Stimulated activated CD4-positive, alpha-beta T cell treated with anti-CD3 and anti-CD28 coated beads, TNF-alpha, amount 100 ng/mL, for 1 hour (primary cell): ENCODE measurements around the gene SKA3.
"Not testable (repeated sequence)": the region's sequence is repeated elsewhere in the genome, so short reads cannot be mapped to it uniquely, and the experiment has no call there.

Experiments
- DNase-seq, 3 donors: peaks; one replicate each; pipeline ENCODE4 v3.0.0-alpha.2; 2020; ENCODE audit warnings: low read depth in 3 of 3, low spot score in 1 of 3

The SKA3 gene

DNA sequence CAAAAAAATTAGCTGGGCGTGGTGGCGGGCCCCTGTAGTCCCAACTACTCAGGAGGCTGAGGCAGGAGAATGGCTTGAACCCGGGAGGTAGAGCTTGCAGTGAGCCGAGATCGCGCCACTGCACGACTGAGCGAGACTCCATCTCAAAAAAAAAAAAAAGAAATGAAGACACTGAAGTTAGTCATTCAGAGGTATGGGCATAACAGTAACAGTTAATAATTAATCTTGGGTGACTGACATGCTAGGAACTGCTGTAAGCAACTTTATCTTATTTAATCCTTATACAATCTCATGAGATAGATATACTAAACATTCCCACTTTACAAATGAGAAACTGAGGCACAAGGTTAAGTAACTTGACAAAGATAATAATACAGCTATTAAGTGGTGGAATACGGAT, 4.9 kb downstream of the SKA3 start:
- DNase-seq, result no peak

DNA sequence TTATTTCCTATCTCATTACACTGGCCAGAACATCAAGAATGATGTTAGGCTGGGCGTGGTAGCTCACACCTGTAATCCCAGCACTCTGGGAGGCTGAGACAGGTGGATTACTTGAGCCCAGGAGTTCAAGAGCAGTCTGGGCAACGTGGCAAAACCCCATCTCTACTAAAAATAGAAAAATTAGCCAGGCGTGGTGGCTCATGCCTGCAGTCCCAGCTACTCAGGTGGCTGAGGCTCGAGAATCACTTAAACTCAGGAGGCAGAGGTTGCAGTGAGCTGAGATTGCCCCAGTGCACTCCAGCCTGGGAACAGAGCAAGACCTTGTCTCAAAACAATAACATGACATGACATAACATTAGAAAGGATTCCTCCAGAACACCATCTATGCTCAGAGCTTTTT, 10.7 kb downstream of the SKA3 start:
- DNase-seq, result not testable (repeated sequence)

DNA sequence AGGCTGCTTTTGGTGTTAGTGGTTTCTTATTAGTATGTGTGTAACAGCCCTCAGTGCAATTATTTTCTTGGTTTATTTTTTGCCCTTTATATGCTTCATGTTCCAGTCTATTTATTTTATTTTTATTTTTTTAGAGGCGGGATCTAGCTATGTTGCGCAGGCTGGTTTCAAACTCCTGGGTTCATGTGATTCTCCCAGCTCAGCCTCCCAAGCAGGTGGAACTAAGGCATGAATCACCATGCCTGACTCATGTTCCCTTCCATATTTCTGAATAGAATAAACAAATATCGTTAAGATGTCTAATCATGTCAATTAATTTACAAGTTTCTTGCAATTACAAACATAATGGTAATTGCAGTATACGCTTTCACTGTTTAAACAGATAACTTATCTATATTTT, 11.7 kb downstream of the SKA3 start:
- no peak for DNase-seq

DNA sequence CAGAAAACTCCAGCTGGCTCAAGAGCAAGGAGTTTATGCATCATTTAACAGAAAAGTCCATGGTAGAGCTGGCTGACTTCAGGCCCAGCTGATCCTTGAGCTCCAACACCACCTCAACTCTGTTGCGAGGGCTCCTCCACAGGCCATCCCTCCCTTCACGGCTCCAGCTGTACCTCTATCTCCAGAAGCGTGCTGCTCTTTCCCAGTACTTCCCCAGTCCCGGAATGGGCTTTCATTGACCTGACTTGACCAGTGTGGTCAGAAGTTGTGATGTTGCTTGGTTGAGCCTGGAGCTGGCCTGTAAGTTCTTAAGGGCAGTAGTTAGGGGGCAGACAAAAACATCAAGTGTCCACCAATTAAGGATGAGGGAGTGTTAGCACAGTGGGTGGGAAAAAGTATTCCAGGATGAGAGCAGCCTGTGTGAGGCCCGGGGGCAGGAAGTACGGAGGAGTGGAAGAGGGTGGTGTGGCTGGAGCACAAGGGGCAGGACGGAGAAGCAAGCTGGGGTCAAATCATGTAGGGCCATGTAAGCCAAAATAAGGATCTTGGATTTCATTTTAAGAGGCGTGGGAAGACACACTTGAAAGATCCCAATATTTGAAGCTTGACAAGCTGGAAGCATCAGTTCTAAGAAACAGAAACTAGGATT, 24.0 kb downstream of the SKA3 start:
- no peak for DNase-seq

DNA sequence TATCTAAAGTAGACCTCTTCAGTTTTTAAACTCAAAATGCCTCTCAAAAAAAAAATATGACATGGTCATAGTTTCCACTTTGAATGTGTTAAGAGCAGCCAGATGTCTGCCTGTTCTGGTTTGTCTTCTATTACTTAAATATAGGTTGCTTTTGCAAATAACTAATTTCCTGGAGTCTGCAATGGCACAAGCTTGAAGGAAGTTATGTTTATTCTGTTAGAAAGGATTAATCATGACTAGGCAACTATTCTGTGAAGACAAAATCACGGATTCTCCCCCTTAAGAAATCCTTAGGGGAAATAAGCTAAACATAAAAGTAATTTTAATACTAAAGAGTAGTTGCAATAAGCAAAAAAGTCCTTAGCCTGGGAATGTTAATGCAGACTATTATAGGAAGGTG, 26.3 kb downstream of the SKA3 start:
- DNase-seq, result no peak

DNA sequence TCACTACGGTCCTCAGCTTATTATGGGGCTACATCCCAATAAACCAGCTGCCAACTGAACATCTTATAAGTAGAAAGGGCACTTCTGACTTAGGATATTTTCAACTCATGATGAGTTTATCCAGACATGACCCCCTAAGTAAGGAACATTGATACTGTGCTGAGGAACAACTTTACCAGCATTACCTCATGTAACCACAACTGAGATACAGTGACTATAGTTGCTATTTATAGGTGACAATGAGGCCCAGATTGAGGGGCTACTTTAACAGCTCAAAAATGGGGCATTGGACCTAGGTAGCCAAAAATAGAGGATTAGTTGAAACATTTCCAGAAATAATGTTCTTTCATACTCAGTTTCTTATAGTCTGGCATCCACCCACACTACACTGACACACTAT, 26.8 kb downstream of the SKA3 start:
- no peak for DNase-seq

DNA sequence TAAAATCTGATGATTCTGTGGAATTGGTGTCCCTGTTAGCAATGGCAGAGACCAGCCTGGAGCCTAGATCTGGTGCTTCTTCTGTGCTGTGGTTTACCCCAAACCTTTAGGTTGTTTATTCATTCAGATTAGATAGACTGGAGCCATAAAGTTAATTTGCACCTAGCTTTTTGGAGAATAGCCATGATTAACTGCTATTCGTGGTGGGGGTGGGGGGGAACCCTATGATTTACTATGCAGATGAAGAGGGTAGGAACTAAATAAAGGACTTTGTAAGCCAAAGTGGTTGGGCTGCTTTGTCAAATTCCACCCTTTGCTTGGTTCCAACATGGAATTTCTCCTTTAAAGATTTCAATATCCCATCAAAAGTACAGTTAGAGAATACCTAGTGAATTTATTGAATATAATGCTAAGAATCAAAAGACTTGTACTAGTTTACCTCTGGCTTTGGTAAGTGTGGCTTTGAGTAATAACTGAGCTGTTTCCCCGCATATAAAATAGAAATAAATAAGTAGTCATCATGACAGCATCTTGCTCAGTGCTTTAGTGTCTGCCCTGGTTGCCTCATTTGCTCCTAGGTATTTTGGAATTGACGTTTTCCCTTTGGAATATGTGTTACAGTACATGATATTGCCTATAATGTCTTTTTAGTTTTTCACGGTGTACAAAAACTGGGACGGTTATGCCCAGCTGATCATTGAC, 27.6 kb downstream of the SKA3 start:
- DNase-seq, result no peak

DNA sequence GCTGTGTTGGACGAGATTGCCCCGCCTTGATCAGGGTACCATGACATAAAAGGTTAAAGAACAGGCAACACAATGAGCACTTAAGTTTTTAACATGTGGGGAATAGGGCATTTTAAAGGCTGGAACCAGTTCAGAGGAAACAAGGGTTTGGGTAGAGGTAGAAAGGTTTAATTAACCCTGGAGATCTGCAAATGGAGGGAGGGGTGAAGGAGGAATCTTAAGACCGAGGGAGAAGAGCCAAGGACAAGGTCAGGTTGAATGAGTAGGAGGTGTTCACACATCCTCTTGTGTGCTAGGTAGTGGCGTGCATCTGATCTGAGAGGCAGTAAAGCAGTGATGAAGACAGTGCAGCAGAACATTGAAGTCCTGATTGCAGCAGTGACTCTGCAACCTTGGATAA, 28.5 kb downstream of the SKA3 start:
- no peak for DNase-seq

DNA sequence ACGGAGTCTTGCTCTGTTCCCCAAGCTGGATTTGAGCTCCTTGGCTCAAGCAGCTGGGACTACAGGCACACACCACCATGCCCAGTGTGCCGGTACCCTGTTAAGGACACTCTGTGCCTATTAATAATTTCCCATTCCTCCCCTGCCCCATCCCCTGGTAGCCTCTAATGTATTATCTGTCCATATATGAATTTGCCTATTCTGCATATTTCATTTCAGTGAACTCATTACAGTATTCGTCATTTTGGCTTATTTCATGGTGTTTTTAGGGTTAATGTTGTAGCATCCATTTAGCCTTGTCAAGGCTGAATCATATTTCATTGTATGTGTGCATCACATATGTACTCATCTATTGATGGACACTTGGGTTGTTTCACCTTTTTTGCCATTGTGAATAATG, 33.6 kb downstream of the SKA3 start:
- no peak for DNase-seq

DNA sequence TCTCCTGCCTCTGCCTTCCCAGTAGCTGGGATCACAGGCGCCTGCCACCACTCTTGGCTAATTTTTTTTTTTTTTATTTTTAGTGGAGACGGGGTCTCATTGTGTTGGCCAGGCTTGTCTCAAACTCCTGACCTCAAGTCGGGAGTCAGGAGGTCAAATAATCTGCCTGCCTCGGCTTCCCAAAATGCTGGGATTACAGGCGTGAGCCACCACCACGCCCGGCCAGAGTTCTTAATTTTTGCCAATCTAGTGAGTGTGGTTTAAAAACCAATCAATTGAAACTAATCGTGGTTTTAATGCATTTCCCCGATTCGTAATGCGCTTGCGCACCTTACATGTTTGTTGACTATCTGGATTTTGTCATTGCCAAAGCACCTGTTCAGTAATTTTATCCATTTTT, 37.0 kb downstream of the SKA3 start:
- DNase-seq, result no peak

DNA sequence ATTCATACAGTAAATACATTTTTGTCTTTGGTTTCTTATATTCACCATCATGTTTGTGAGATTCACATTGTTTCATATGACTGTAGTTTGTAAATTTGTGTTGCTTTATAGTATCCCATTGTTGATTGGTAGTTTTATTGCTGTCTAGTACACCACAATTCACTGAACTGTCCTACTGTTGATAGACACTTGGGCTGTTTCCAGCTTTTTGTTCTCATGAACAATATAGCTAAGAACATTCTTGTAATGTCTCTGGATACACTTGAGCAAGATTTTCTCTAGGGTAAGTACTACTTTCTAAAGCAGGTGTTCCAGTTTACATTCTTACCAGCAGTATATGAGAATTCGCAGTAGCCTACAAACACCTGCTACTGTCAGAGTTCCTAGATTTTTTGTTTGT, 37.8 kb downstream of the SKA3 start:
- no peak for DNase-seq

DNA sequence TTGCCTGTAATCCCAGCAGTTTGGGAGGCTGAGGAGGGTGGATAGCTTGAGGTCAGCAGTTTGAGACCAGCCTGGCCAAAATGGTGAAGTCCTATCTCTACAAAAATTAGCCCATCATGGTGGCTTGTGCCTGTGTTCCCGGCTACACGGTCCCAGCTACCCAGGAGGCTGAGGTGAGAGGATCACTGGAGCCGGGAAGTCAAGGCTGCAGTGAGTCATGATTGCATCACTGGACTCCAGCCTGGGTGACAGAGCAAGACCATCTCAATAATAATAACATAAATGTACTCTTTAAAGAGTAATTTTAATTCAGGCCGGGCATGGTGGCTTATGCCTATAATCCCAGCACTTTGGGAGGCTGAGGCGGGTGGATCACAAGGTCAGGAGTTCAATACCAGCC, 38.7 kb downstream of the SKA3 start:
- no peak for DNase-seq

DNA sequence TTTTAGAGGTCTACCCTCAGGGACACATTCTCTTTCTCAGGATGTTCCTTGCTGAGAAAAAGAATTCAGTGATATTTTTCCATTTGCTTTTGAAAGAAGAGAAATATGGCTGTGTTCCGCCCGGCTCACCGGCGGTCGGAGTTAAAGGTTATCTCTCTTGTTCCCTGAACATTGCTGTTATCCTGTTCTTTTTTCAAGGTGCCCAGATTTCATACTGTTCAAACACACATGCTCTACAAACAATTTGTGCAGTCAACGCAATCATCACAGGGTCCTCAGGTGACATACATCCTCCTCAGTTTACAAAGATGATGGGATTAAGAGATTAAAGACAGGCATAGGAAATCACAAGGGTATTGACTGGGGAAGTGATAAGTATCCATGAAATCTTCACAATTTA, 40.5 kb downstream of the SKA3 start:
- not testable (repeated sequence) for DNase-seq

DNA sequence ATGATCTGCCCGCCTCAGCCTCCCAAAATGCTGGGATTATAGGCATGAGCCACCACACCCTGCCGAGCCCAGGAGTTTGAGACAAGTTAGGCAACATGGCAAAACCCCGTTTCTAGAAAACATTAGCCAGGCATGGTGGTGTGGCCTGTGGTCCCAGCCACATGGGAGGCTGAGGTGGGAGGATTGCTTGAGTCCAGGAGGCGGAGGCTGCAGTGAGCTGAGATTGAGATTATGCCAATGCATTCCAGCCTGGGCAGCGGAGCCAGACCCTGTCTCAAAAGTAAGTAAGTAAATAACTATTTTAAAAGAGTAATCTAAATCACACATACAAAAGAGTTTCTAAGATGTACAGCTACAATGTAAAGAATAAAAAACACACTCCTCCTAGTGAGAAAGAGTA, 41.9 kb downstream of the SKA3 start:
- DNase-seq, result no peak

DNA sequence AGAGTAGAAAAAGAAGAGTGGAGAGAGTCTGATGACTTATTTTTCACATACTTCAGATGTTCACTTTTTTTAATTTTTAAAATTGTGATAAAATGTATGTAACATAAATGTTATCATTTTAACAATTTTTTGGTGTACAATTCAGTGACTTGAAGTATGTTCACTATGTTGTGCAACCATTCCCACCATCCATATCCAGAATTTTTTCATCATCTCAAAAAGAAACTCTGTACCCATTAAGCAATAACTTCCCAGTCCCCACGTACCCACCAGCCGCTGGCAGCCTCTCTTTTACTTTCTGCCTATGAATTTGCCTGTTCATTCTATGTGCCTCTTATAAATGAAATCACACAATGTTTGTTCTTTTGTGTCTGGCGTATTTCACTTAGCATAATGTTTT, 43.3 kb downstream of the SKA3 start:
- no peak for DNase-seq

DNA sequence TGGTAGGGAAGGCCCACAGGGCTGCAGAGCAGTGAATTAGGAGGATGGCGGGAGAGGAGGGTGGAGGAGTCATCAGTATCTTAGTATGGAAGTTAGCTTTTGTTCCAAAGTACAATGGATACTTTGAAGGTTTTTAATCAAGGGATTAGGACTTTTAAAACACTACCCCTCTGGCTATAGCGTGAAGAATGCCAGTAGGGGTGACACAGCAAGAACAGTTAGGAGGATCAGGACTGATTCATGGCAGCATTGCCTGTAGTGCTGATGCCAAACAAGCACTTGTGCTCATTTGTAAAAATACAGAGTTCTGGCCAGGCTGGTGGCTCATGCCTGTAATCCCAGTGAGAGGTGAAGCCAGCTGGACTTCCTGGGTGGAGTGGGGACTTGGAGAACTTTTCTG, 46.2 kb downstream of the SKA3 start:
- no peak for DNase-seq

DNA sequence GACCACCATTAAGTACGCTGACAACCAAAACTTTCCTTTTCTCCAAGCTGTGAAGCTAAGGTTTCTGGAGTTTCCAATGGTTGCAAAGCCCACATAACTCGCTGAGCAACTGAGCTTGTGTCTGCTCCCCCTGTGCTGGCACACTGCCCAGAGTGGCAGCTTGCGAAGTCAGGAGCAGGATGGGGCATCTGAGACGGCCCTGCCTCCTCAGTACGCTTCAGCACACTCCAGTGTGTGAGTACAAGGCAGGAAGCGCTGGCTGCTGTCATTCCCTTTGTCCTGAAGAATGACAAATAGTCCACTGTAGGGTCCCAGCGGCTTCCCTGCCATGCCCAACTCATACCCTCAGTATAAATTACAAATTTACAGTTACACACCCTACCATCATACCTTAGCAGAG, 51.5 kb downstream of the SKA3 start:
- DNase-seq, result no peak

DNA sequence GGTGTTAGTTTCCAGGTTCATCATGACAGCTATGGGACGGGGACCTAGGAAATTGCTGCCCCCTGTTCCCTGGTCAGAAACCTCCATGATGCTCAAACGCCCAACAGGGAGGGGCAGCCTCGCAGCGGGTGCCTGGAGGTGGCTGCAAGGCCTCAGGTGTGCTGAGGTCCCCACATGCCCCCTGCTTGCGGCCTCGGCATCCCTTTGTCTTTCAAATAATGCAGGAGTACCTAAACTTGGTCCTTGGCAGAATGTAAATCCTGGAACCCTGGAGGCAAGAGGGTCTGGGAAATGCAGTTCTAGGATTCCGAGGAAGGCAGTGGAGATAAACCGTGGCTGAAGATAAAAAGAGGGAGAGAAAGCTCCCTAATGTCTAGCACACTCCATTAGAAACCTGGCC, 52.4 kb downstream of the SKA3 start:
- DNase-seq, result no peak

DNA sequence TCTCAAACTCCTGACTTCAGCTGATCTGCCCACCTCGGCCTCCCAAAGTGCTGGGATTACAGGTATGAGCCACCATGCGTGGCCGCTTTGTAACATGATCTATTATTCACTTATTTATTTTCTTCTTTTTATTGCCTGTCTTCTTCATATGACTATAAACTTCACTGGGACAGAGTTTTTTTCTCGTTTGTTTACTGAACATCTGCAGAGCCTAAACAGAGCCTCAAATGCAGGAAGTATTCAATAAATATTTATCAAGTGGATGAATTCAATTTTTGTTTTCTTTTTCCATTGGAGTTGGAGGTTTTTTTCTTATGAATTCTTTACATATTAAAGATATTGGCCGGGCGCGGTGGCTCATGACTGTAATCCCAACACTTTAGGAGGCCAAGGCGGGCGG, 54.7 kb downstream of the SKA3 start:
- DNase-seq, result no peak

DNA sequence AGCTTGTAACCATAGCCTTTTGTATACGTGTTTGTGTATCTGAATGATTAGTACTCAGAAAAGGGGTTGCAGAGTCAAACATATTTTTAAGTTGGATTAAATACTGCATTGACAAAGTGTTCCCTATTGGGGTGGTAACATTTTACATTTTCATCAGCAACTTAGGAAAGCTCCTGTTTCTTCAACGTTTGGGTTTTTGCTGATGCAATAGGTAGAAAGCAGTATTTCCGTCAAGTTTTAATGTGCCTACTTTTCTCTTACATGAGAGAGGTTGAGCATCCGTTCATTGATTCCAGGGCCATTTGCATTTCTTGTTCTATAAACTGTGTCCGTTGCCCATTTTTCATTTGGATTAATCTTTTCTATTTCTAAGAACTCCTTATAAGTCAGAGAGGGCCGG, 56.2 kb downstream of the SKA3 start:
- no peak for DNase-seq

DNA sequence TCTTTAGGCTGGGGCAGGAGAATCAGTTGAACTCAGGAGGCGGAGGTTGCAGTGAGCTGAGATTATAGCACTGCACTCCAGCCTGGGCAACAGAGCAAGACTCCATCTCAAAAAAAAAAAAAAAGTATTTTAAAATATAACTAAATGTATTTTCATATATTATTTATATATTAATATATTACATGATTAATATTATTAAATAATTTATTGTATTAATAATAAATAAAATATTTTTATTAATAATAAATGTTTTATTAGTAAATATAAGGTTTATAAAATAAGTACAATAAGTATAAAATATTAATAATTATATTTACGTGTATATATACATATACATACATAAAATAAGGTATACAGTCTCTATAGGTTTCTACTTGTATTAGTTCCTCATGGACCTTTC, 56.8 kb downstream of the SKA3 start:
- DNase-seq, result no peak

DNA sequence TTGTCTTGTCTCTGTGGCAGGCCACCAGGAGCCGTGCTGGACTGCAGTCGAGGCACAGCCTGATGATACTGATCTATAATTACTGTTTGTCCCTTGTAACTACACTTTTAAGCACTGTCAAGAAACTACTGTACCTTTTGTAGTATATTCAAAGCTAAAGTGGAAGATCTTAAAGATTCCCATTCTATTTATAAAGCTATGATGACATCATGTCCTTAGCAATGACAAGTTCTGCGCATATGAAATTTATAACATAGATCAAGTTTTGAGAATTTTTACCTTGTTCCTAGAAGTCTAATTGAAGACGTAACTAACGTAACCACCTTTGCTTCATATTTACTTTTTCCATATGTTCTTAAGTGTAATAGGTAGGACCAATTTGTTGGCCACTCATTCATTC, 58.2 kb downstream of the SKA3 start:
- no peak for DNase-seq

DNA sequence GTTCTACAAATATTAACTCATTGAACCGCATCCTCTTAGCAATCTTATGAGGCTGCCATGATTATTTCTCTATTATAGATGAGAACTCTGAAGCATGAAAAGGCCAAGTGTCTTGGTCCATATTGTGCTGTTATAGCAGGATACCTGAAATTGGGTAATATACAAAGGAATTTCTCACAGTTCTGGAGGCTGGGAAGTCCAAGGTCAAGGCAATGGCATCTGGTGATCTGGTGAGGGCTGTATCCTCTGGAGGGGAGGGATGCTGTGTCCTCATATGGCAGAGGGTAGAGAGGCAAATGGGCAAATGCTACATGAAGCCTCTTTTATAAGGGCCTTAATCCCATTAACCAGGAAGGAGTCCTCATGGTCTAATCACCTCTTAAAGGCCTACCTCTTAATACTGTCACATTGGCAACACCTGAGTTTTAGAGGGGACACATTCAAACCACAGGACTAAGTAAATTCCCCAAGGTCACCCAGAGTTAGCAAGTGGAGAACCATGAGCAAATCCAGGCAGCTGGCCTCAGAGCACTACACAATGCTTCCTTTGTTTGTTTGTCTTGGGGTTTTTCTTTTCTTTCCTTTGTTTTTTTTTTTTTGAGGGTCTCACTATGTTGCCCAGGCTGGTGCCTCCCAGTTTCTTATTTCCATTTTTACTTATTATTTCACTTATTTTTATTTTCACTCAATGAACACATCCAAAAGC, 59.1 kb downstream of the SKA3 start:
- DNase-seq, result no peak
